ENCODE results near the gene CSK.

The CSK gene

GRCh38 chr15:74787251-74788041, 5.6 kb downstream of the CSK start:
- peak; percentile 77 for DNase-seq (ENCODE audit: low read depth, low spot score)

- DNase-seq (ENCODE audit: low read depth, low spot score) = no peak
Measured at GRCh38 chr15:74788042-74788682, 6.3 kb downstream of the CSK start.

- DNase-seq (ENCODE audit: low read depth, low spot score) = no peak
Measured at GRCh38 chr15:74788683-74789151, 6.8 kb downstream of the CSK start.

GRCh38 chr15:74789171-74789631, 7.3 kb downstream of the CSK start:
- DNase-seq (ENCODE audit: low read depth, low spot score) = no peak

GRCh38 chr15:74789741-74790079, 7.8 kb downstream of the CSK start:
- DNase-seq (ENCODE audit: low read depth, low spot score) = no peak

- peak; percentile 94 for DNase-seq (ENCODE audit: low read depth, low spot score)
Measured at GRCh38 chr15:74790080-74790916, 8.4 kb downstream of the CSK start.

GRCh38 chr15:74791007-74791406, 9.1 kb downstream of the CSK start:
- DNase-seq (ENCODE audit: low read depth, low spot score) = no peak

GRCh38 chr15:74791667-74792066, 9.8 kb downstream of the CSK start:
- no peak for DNase-seq (ENCODE audit: low read depth, low spot score)

- no peak for DNase-seq (ENCODE audit: low read depth, low spot score)
Measured at GRCh38 chr15:74792227-74793016, 10.5 kb downstream of the CSK start.

GRCh38 chr15:74793135-74794028, 11.5 kb downstream of the CSK start:
- peak; percentile 37 for DNase-seq (ENCODE audit: low read depth, low spot score)

- DNase-seq (ENCODE audit: low read depth, low spot score) = no peak
Measured at GRCh38 chr15:74794248-74794969, 12.5 kb downstream of the CSK start.

GRCh38 chr15:74794970-74795349, 13.1 kb downstream of the CSK start:
- DNase-seq (ENCODE audit: low read depth, low spot score) = no peak

GRCh38 chr15:74795966-74796625, 14.2 kb downstream of the CSK start:
- no peak for DNase-seq (ENCODE audit: low read depth, low spot score)

- no peak for DNase-seq (ENCODE audit: low read depth, low spot score)
Measured at GRCh38 chr15:74798388-74799254, 16.7 kb downstream of the CSK start.

- no peak for DNase-seq (ENCODE audit: low read depth, low spot score)
Measured at GRCh38 chr15:74799255-74799855, 17.5 kb downstream of the CSK start.

GRCh38 chr15:74799856-74800558, 18.1 kb downstream of the CSK start:
- peak; percentile 80 for DNase-seq (ENCODE audit: low read depth, low spot score)

- DNase-seq (ENCODE audit: low read depth, low spot score) = no peak
Measured at GRCh38 chr15:74800559-74801094, 18.7 kb downstream of the CSK start.
